SK-N-SH (cell line): ENCODE results near the gene MYEOV. TPM values are rescaled to one million over a fixed set of nuclear protein-coding genes. Genes with fewer than 3 reads are reported as not detected.

ENCODE experiments used
- CTCF ChIA-PET: fragments of 300-600, 350-600 bp; formaldehyde crosslinking; extraction: SDS; loops from one replicate; lab custom pipeline; 2021; lab: Yijun Ruan, JAX
- POLR2A ChIA-PET: fragments of 350-600 bp; sonication (Branson Sonifier 250); formaldehyde crosslinking; extraction: SDS; loops from one replicate; lab custom pipeline; 2020; ENCODE audit warnings: antibody characterized with exemption, inconsistent platforms; lab: Yijun Ruan, JAX
- DNase-seq: peaks from one replicate; pipeline ENCODE4 v3.0.0; 2012
- H2AFZ ChIP-seq: fragments of 200-600 bp; sonication (generic); 2 replicates; pipeline ENCODE4 v1.8.1; 2016; ENCODE audit warnings: antibody characterized with exemption, mild to moderate bottlenecking, low read depth
- H3F3A ChIP-seq: fragments of 200-600 bp; sonication (generic); replicated peaks from 2 replicates; pipeline ENCODE3; 2016; ENCODE audit warnings: antibody characterized with exemption, mild to moderate bottlenecking; ENCODE audit not compliant: insufficient read depth
- H3K27ac ChIP-seq, 2 experiments: fragments of 200-500 bp in 1 of 2; fragments of 200-600 bp in 1 of 2; sonication (Bioruptor generic) in 1 of 2; sonication (generic), shearing (Covaris generic) in 1 of 2; 2 replicates each; pipeline versions ENCODE4 v1.5.1 to v1.6.1; 2014 to 2016; ENCODE audit warnings: low read depth in 2 of 2, inconsistent platforms in 1 of 2, low read length in 1 of 2, mild to moderate bottlenecking in 1 of 2, mixed read lengths in 1 of 2
- H3K27me3 ChIP-seq: fragments of 200-600 bp; sonication (generic), shearing (Covaris generic); 2 replicates; pipeline ENCODE4 v1.6.1; 2016; ENCODE audit warnings: mixed run types; ENCODE audit not compliant: insufficient read depth
- H3K36me3 ChIP-seq, 2 experiments: fragments of 200-500 bp in 1 of 2; fragments of 200-600 bp in 1 of 2; sonication (Bioruptor generic) in 1 of 2; sonication (generic) in 1 of 2; replicated peaks in 1 of 2; 2 replicates each; pipeline versions ENCODE3 to v1.5.1; 2014 to 2016; ENCODE audit warnings: low read length in 1 of 2, mild to moderate bottlenecking in 1 of 2; ENCODE audit not compliant: insufficient read depth in 2 of 2, control insufficient read depth in 1 of 2
- H3K4me1 ChIP-seq, 2 experiments: fragments of 200-500 bp in 1 of 2; fragments of 200-600 bp in 1 of 2; sonication (Bioruptor generic) in 1 of 2; sonication (generic), shearing (Covaris generic) in 1 of 2; 2 replicates each; pipeline versions ENCODE4 v1.5.1 to v1.6.1; 2014 to 2016; ENCODE audit warnings: low read depth in 1 of 2, low read length in 1 of 2, mixed run types in 1 of 2; ENCODE audit not compliant: insufficient read depth in 2 of 2, control insufficient read depth in 1 of 2
- H3K4me2 ChIP-seq: fragments of 200-600 bp; sonication (generic), shearing (Covaris generic); 2 replicates; pipeline ENCODE4 v1.6.1; 2017; ENCODE audit warnings: mixed run types
- H3K4me3 ChIP-seq, 2 experiments: fragments of 200-500 bp in 1 of 2; fragments of 200-600 bp in 1 of 2; sonication (Bioruptor generic) in 1 of 2; sonication (generic), shearing (Covaris generic) in 1 of 2; 2 replicates each; pipeline versions ENCODE4 v1.5.1 to v1.8.1; 2014 to 2016; ENCODE audit warnings: low read depth in 2 of 2, inconsistent platforms in 1 of 2, low read length in 1 of 2, mild to moderate bottlenecking in 1 of 2, mixed read lengths in 1 of 2, moderate library complexity in 1 of 2
- H3K79me2 ChIP-seq: fragments of 200-600 bp; sonication (generic); 2 replicates; pipeline ENCODE4 v1.8.1; 2017; ENCODE audit warnings: mild to moderate bottlenecking; ENCODE audit not compliant: insufficient read depth
- H3K9ac ChIP-seq: fragments of 200-600 bp; sonication (generic); 2 replicates; pipeline ENCODE4 v1.6.1; 2017; ENCODE audit warnings: mixed run types
- H3K9me2 ChIP-seq: fragments of 200-600 bp; sonication (generic); 2 replicates; pipeline ENCODE4 v1.6.1; 2017; ENCODE audit warnings: mixed run types
- H3K9me3 ChIP-seq: fragments of 200-600 bp; sonication (generic); 2 replicates; pipeline ENCODE4 v1.6.1; 2017; ENCODE audit warnings: mixed run types, mild to moderate bottlenecking, moderate library complexity
- H4K20me1 ChIP-seq: fragments of 200-600 bp; sonication (generic); 2 replicates; pipeline ENCODE4 v1.6.1; 2017; ENCODE audit warnings: mild to moderate bottlenecking, mixed run types; ENCODE audit not compliant: insufficient read depth
- ELF1 ChIP-seq: IDR thresholded peaks from 2 replicates; pipeline ENCODE4 v1.4.0; 2012
- EZH2phosphoT487 ChIP-seq: fragments of 200-600 bp; sonication (generic); IDR thresholded peaks from 2 replicates; pipeline ENCODE4 v1.6.1; 2017; ENCODE audit warnings: low read depth, mixed run types, mild to moderate bottlenecking, antibody characterized with exemption, moderate library complexity, borderline replicate concordance
- FOXM1 ChIP-seq: IDR thresholded peaks from 2 replicates; pipeline ENCODE4 v1.4.0; 2012; ENCODE audit warnings: low read depth, mild to moderate bottlenecking
- GATA2 ChIP-seq: sonication (generic); formaldehyde crosslinking; IDR thresholded peaks from 2 replicates; pipeline ENCODE4 v1.5.0; 2020; ENCODE audit warnings: mild to moderate bottlenecking, missing genetic modification reagents
- JUND ChIP-seq: IDR thresholded peaks from 2 replicates; pipeline ENCODE4 v1.4.0; 2012
- MXI1 ChIP-seq: IDR thresholded peaks from 2 replicates; pipeline ENCODE4 v1.6.1; 2012; ENCODE audit warnings: mild to moderate bottlenecking, low read depth, low read length, improper control_type of control experiment
- POLR2AphosphoS5 ChIP-seq: IDR thresholded peaks from 2 replicates; pipeline ENCODE4 v1.6.1; 2012; ENCODE audit warnings: low read depth, low read length
- RCOR1 ChIP-seq: fragments of 150-350 bp; IDR thresholded peaks from 2 replicates; pipeline ENCODE4 v1.6.1; 2017; ENCODE audit warnings: antibody characterized with exemption, low read length
- TEAD4 ChIP-seq: IDR thresholded peaks from 2 replicates; pipeline ENCODE4 v1.4.0; 2012; ENCODE audit warnings: mild to moderate bottlenecking, borderline replicate concordance; ENCODE audit not compliant: insufficient read depth
- YY1 ChIP-seq: IDR thresholded peaks from 2 replicates; pipeline ENCODE4 v1.4.0; 2012; ENCODE audit warnings: low read depth, mild to moderate bottlenecking
- WGBS: methylation state at CpG from one replicate; pipeline ENCODE4 v1.1.6; 2017; ENCODE audit warnings: low lambda C conversion rate; 5-methylcytosine and 5-hydroxymethylcytosine counted together
- polyA plus RNA-seq, 3 experiments: library from polyadenylated mRNA; depleted of rRNA; stranded (reverse); fragments of >200 nt; gene quantifications; 2 replicates each; pipeline ENCODE4 v1.2.3, GENCODE V29; 2012
- TF ChIP-seq, protein P1 (sequence below): IDR thresholded peaks from 2 replicates; pipeline ENCODE4 v1.4.0; 2012; ENCODE audit warnings: low read depth, borderline replicate concordance
- TF ChIP-seq, protein P2 (sequence below): fragments of 200-600 bp; sonication (generic); IDR thresholded peaks from 2 replicates; pipeline ENCODE4 v1.6.1; 2017; ENCODE audit warnings: antibody characterized with exemption, mild to moderate bottlenecking, moderate library complexity
- TF ChIP-seq, protein P3 (sequence below): IDR thresholded peaks from 2 replicates; pipeline ENCODE4 v1.4.0; 2012; ENCODE audit warnings: low read depth
- TF ChIP-seq, protein P4 (sequence below): IDR thresholded peaks from 2 replicates; pipeline ENCODE4 v1.6.1; 2012; ENCODE audit warnings: mild to moderate bottlenecking, low read depth, low read length, moderate library complexity
- TF ChIP-seq, protein P5 (sequence below): fragments of 150-350 bp; IDR thresholded peaks from 2 replicates; pipeline ENCODE4 v1.6.1; 2017; ENCODE audit warnings: antibody characterized with exemption, low read length, low read depth, borderline replicate concordance

Gene MYEOV
- polyA plus RNA-seq, 1 of the 3 experiments (the other 2 are of a cell fraction), result 3.0 TPM

DNA sequence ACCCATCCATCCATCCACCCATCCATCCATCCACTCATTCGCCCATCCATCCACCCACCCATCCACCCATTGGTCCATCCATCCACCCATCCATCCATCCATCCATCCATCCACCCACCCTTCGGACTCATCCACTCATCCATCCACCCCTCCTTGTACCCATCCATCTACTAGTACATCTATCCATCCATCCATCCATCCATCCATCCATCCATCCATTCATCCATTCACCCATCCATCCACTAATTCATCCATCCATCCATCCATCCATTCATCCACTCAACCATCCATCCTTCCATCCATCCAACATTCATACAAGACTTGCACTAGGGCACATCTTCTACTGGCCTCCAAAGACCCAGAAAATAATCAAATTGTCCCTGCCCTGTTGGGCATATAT is 20.0 kb downstream of the MYEOV start:
- H3K79me2 ChIP-seq, result peaks cover 3% of the 10 kb centered on the region; the same call in 1 of the 2 replicates
- peaks cover 22% of the 10 kb centered on the region for H3F3A ChIP-seq
- H3K36me3 ChIP-seq, result no peaks in the 10 kb centered on the region
- 84% methylated on average over 1 of the region's 2 CpGs for WGBS
- no peaks in the 10 kb centered on the region for H3K9me2 ChIP-seq
- TF ChIP-seq YY1 (no peak), FOXM1 (no peak), RCOR1 (no peak), EZH2phosphoT487 (no peak), MXI1 (no peak), GATA2 (no peak), ELF1 (no peak), POLR2AphosphoS5 (no peak), TEAD4 (no peak), JUND (no peak)
- TF ChIP-seq, protein P1, sequence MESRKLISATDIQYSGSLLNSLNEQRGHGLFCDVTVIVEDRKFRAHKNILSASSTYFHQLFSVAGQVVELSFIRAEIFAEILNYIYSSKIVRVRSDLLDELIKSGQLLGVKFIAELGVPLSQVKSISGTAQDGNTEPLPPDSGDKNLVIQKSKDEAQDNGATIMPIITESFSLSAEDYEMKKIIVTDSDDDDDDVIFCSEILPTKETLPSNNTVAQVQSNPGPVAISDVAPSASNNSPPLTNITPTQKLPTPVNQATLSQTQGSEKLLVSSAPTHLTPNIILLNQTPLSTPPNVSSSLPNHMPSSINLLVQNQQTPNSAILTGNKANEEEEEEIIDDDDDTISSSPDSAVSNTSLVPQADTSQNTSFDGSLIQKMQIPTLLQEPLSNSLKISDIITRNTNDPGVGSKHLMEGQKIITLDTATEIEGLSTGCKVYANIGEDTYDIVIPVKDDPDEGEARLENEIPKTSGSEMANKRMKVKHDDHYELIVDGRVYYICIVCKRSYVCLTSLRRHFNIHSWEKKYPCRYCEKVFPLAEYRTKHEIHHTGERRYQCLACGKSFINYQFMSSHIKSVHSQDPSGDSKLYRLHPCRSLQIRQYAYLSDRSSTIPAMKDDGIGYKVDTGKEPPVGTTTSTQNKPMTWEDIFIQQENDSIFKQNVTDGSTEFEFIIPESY, result no peak
- TF ChIP-seq, protein P2, sequence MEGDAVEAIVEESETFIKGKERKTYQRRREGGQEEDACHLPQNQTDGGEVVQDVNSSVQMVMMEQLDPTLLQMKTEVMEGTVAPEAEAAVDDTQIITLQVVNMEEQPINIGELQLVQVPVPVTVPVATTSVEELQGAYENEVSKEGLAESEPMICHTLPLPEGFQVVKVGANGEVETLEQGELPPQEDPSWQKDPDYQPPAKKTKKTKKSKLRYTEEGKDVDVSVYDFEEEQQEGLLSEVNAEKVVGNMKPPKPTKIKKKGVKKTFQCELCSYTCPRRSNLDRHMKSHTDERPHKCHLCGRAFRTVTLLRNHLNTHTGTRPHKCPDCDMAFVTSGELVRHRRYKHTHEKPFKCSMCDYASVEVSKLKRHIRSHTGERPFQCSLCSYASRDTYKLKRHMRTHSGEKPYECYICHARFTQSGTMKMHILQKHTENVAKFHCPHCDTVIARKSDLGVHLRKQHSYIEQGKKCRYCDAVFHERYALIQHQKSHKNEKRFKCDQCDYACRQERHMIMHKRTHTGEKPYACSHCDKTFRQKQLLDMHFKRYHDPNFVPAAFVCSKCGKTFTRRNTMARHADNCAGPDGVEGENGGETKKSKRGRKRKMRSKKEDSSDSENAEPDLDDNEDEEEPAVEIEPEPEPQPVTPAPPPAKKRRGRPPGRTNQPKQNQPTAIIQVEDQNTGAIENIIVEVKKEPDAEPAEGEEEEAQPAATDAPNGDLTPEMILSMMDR, result no peak
- TF ChIP-seq, protein P3, sequence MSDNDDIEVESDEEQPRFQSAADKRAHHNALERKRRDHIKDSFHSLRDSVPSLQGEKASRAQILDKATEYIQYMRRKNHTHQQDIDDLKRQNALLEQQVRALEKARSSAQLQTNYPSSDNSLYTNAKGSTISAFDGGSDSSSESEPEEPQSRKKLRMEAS, result no peak
- TF ChIP-seq, protein P4, sequence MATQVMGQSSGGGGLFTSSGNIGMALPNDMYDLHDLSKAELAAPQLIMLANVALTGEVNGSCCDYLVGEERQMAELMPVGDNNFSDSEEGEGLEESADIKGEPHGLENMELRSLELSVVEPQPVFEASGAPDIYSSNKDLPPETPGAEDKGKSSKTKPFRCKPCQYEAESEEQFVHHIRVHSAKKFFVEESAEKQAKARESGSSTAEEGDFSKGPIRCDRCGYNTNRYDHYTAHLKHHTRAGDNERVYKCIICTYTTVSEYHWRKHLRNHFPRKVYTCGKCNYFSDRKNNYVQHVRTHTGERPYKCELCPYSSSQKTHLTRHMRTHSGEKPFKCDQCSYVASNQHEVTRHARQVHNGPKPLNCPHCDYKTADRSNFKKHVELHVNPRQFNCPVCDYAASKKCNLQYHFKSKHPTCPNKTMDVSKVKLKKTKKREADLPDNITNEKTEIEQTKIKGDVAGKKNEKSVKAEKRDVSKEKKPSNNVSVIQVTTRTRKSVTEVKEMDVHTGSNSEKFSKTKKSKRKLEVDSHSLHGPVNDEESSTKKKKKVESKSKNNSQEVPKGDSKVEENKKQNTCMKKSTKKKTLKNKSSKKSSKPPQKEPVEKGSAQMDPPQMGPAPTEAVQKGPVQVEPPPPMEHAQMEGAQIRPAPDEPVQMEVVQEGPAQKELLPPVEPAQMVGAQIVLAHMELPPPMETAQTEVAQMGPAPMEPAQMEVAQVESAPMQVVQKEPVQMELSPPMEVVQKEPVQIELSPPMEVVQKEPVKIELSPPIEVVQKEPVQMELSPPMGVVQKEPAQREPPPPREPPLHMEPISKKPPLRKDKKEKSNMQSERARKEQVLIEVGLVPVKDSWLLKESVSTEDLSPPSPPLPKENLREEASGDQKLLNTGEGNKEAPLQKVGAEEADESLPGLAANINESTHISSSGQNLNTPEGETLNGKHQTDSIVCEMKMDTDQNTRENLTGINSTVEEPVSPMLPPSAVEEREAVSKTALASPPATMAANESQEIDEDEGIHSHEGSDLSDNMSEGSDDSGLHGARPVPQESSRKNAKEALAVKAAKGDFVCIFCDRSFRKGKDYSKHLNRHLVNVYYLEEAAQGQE, result no peak
- TF ChIP-seq, protein P5, sequence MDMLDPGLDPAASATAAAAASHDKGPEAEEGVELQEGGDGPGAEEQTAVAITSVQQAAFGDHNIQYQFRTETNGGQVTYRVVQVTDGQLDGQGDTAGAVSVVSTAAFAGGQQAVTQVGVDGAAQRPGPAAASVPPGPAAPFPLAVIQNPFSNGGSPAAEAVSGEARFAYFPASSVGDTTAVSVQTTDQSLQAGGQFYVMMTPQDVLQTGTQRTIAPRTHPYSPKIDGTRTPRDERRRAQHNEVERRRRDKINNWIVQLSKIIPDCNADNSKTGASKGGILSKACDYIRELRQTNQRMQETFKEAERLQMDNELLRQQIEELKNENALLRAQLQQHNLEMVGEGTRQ, result no peak
- TF ChIP-seq, all 33 proteins: peak for 0
- Histone ChIP-seq H4K20me1 (no peaks in the 10 kb centered on the region), H3K4me2 (no peak overlapping the region), H3K4me1 (peaks cover 0 to 52% of the 10 kb centered on the region in 2 experiments; a peak in 2 of 4 replicates), H3K9ac (no peak overlapping the region), H3K9me3 (no peaks in the 10 kb centered on the region), H3K27ac (no peak overlapping the region), H2AFZ (no peak overlapping the region), H3K4me3 (no peak overlapping the region), H3K27me3 (no peaks in the 10 kb centered on the region)
- POLR2A ChIA-PET, result no interaction called here
- CTCF ChIA-PET, result no interaction called here
- DNase-seq, result no peak
